Brain microvascular endothelial cell (primary cell): Measurements from ENCODE around the gene ARFGAP1.

Experiments used
- DNase-seq: peaks from one replicate; pipeline ENCODE4 v3.0.0-alpha.2; 2020
- H3K27ac ChIP-seq: fragments of 250-450 bp; sonication (Bioruptor Pico); 2 replicates; pipeline ENCODE4 v1.5.1; 2020; ENCODE audit warnings: mild to moderate bottlenecking, moderate library complexity
- H3K27me3 ChIP-seq: fragments of 250-450 bp; sonication (Bioruptor Pico); replicated peaks from 2 replicates; pipeline ENCODE4 v1.5.1; 2020; ENCODE audit warnings: mild to moderate bottlenecking
- H3K36me3 ChIP-seq: fragments of 250-450 bp; sonication (Bioruptor Pico); replicated peaks from 2 replicates; pipeline ENCODE4 v1.5.1; 2020; ENCODE audit warnings: mild to moderate bottlenecking
- H3K4me3 ChIP-seq: 2 replicates; pipeline ENCODE4 v1.5.1; 2011; ENCODE audit warnings: low read depth, mild to moderate bottlenecking, control low read depth, low read length, moderate library complexity
- CTCF ChIP-seq: IDR thresholded peaks from 2 replicates; pipeline ENCODE4 v1.5.1; 2011; ENCODE audit warnings: low read depth, mild to moderate bottlenecking, moderate library complexity, low read length, control low read depth, inconsistent platforms; ENCODE audit errors: missing control alignments
- in situ Hi-C: cut with HindIII; loops from 2 replicates; pipeline ENCODE4 v1.10.0; 2017; ENCODE audit warnings: low sequenced_read_pairs, low pct_ligation_motif_present

Gene ARFGAP1

GRCh38 chr20:63254606-63255384 lies 17.8 kb upstream of the ARFGAP1 start:
- in situ Hi-C loops: no loop called here
- no peak for TF ChIP-seq CTCF
- H3K27ac ChIP-seq: no peak overlapping the region
- no peak for DNase-seq
- no peak overlapping the region for H3K4me3 ChIP-seq
- H3K36me3 ChIP-seq: no peaks in the 10 kb centered on the region
- H3K27me3 ChIP-seq: peaks cover 39% of the 10 kb centered on the region

- no peak for DNase-seq
- Histone ChIP-seq H3K4me3 (no peak overlapping the region), H3K27ac (no peak overlapping the region), H3K36me3 (no peaks in the 10 kb centered on the region), H3K27me3 (peaks cover 47% of the 10 kb centered on the region)
- TF ChIP-seq CTCF: no peak
- in situ Hi-C loops: no loop called here
These were observed 16.5 kb upstream of the ARFGAP1 start for GRCh38 chr20:63255931-63256704.

- Histone ChIP-seq H3K4me3 (no peak overlapping the region), H3K27me3 (peaks cover 56% of the 10 kb centered on the region), H3K27ac (no peak overlapping the region), H3K36me3 (no peaks in the 10 kb centered on the region)
- in situ Hi-C loops: no loop called here
- DNase-seq: no peak
- no peak for TF ChIP-seq CTCF
These were observed 15.7 kb upstream of the ARFGAP1 start for GRCh38 chr20:63256954-63257353.

- in situ Hi-C loops: no loop called here
- DNase-seq: no peak
- Histone ChIP-seq H3K36me3 (no peaks in the 10 kb centered on the region), H3K27me3 (peaks cover 55% of the 10 kb centered on the region), H3K4me3 (no peak overlapping the region), H3K27ac (no peak overlapping the region)
- TF ChIP-seq CTCF: no peak
These were observed 15.0 kb upstream of the ARFGAP1 start for GRCh38 chr20:63257629-63258028.

- TF ChIP-seq CTCF: no peak
- in situ Hi-C loops: no loop called here
- Histone ChIP-seq H3K27ac (no peak overlapping the region), H3K27me3 (peaks cover 49% of the 10 kb centered on the region), H3K4me3 (no peak overlapping the region), H3K36me3 (no peaks in the 10 kb centered on the region)
- DNase-seq: no peak
These were observed 13.8 kb upstream of the ARFGAP1 start for GRCh38 chr20:63258781-63259180.
